K562 (cell line): Measurements from ENCODE around the gene ATF1. TPM values are rescaled to one million over a fixed set of nuclear protein-coding genes. Genes with fewer than 3 reads are reported as not detected.

Source experiments
- ATAC-seq: fragments of 200-7000 bp; cut with Tn5 transposase; 3 replicates; pipeline ENCODE4 v1.9.1; 2020; ENCODE audit warnings: moderate library complexity
- BruUV-seq: library from RNA; stranded (reverse); fragments of 400-500 nt; replicated peaks from 2 replicates; lab custom pipeline; 2021; lab: Mats Ljungman, UMichigan
- CTCF ChIA-PET: fragments of 300-600 bp; formaldehyde crosslinking; extraction: SDS; loops from one replicate; lab custom pipeline; 2021; ENCODE audit warnings: low intra/inter-chr PET ratio; lab: Yijun Ruan, JAX
- POLR2A ChIA-PET: fragments of 300-600, 350-650 bp; sonication (Branson Sonifier 250); formaldehyde crosslinking; extraction: SDS; loops from one replicate; lab custom pipeline; 2021; ENCODE audit warnings: antibody characterized with exemption, inconsistent platforms; lab: Yijun Ruan, JAX
- DNase-seq, 4 experiments: peaks; one replicate each; pipeline versions ENCODE4 v3.0.0 to v3.0.0-alpha.2; 2011 to 2018; ENCODE audit warnings: low spot score in 3 of 4, mixed read lengths in 3 of 4; ENCODE audit errors: extremely low read depth in 1 of 4
- FAIRE-seq: peaks from 2 replicates; lab custom pipeline; 2011; peaks lifted over from hg19 to GRCh38; lab: Jason Lieb, UNC
- H2AFZ ChIP-seq: 2 replicates; pipeline ENCODE4 v1.6.0; 2011; ENCODE audit warnings: low read depth, low read length, control low read depth, inconsistent platforms
- H3K27ac ChIP-seq: fragments of 200-600 bp; 3 replicates; pipeline ENCODE4 v1.8.0; 2011; ENCODE audit warnings: low read depth, mild to moderate bottlenecking, control low read depth, inconsistent platforms, low read length, moderate library complexity, mixed read lengths; ENCODE audit errors: extremely low read depth
- H3K27me3 ChIP-seq, 2 experiments: fragments of 300-600 bp in 1 of 2; 2 replicates in 1 of 2; 3 replicates in 1 of 2; pipeline versions ENCODE4 v1.6.0 to v1.8.0; 2011; ENCODE audit warnings: inconsistent platforms in 2 of 2, low read length in 2 of 2, mild to moderate bottlenecking in 1 of 2, mixed read lengths in 1 of 2, moderate library complexity in 1 of 2; ENCODE audit not compliant: control insufficient read depth in 2 of 2, insufficient read depth in 2 of 2
- H3K36me3 ChIP-seq: fragments of 300-600 bp; 3 replicates; pipeline ENCODE4 v1.8.0; 2011; ENCODE audit warnings: mild to moderate bottlenecking, low read length, inconsistent platforms; ENCODE audit not compliant: control insufficient read depth, insufficient read depth
- H3K4me1 ChIP-seq, 2 experiments: fragments of 200-600 bp in 1 of 2; replicated peaks in 1 of 2; 2 replicates in 1 of 2; 3 replicates in 1 of 2; pipeline versions ENCODE4 v1.5.1 to v1.8.0; 2011; ENCODE audit warnings: inconsistent platforms in 2 of 2, low read length in 2 of 2, mild to moderate bottlenecking in 1 of 2, mixed read lengths in 1 of 2, moderate library complexity in 1 of 2; ENCODE audit not compliant: control insufficient read depth in 2 of 2, insufficient read depth in 2 of 2
- H3K4me2 ChIP-seq: 2 replicates; pipeline ENCODE4 v1.6.1; 2011; ENCODE audit warnings: low read length, control low read depth, inconsistent platforms, mixed read lengths; ENCODE audit not compliant: insufficient read depth
- H3K4me3 ChIP-seq: fragments of 200-600 bp; sonication (generic), shearing (Covaris generic); 2 replicates; pipeline ENCODE4 v1.5.1; 2016; ENCODE audit warnings: control low read depth, inconsistent platforms
- H3K79me2 ChIP-seq: fragments of 200-600 bp; 3 replicates; pipeline ENCODE4 v1.8.0; 2011; ENCODE audit warnings: low read length, inconsistent platforms; ENCODE audit not compliant: control insufficient read depth, insufficient read depth
- H3K9ac ChIP-seq, 2 experiments: 2 replicates each; pipeline versions ENCODE4 v1.6.0 to v1.6.1; 2011; ENCODE audit warnings: low read depth in 2 of 2, low read length in 2 of 2, control low read depth in 1 of 2, inconsistent platforms in 1 of 2, mild to moderate bottlenecking in 1 of 2, mixed read lengths in 1 of 2; ENCODE audit not compliant: insufficient read depth in 1 of 2
- H3K9me1 ChIP-seq: one replicate; pipeline ENCODE4 v1.6.0; 2011; ENCODE audit warnings: inconsistent platforms, mild to moderate bottlenecking, low read length, moderate library complexity; ENCODE audit not compliant: control insufficient read depth, insufficient read depth
- H3K9me3 ChIP-seq: replicated peaks from 2 replicates; pipeline ENCODE4 v1.5.1; 2011; ENCODE audit warnings: low read depth, low read length, inconsistent platforms; ENCODE audit not compliant: control insufficient read depth, insufficient read depth
- H4K20me1 ChIP-seq: replicated peaks from 2 replicates; pipeline ENCODE4 v1.6.1; 2011; ENCODE audit warnings: low read length, inconsistent platforms, mixed read lengths; ENCODE audit not compliant: control insufficient read depth, insufficient read depth
- ATF6 ChIP-seq: sonication (generic); formaldehyde crosslinking; IDR thresholded peaks from 2 replicates; pipeline ENCODE4 v1.4.0; 2020; ENCODE audit warnings: mild to moderate bottlenecking, missing genetic modification reagents
- CAMTA2 ChIP-seq: fragments of 250-450 bp; sonication (Bioruptor Pico); conservative IDR thresholded peaks from 2 replicates; pipeline ENCODE4 v1.5.1; 2022
- CBX3 ChIP-seq, 2 experiments: IDR thresholded peaks; 1 replicate in 1 of 2; 2 replicates in 1 of 2; pipeline ENCODE4 v1.6.1; 2012; ENCODE audit warnings: inconsistent platforms in 2 of 2, low read length in 2 of 2, borderline replicate concordance in 1 of 2, control low read depth in 1 of 2
- CHAMP1 ChIP-seq: fragments of 450-650 bp; IDR thresholded peaks from 2 replicates; pipeline ENCODE4 v1.6.1; 2016; ENCODE audit warnings: mild to moderate bottlenecking
- FOXJ3 ChIP-seq: sonication (generic); formaldehyde crosslinking; IDR thresholded peaks from 2 replicates; pipeline ENCODE4 v1.4.0; 2020; ENCODE audit warnings: mild to moderate bottlenecking, missing genetic modification reagents
- GTF2B ChIP-seq: IDR thresholded peaks from 2 replicates; pipeline ENCODE4 v1.6.1; 2011; ENCODE audit not compliant: insufficient read length; ENCODE audit errors: extremely low read depth
- KDM1A ChIP-seq, 2 experiments: fragments of 450-650 bp; IDR thresholded peaks; 2 replicates each; pipeline ENCODE4 v1.6.1; 2016; ENCODE audit warnings: mild to moderate bottlenecking in 2 of 2
- NELFE ChIP-seq: IDR thresholded peaks from 2 replicates; pipeline ENCODE4 v1.6.1; 2011; ENCODE audit warnings: mild to moderate bottlenecking; ENCODE audit not compliant: insufficient read depth, insufficient read length
- RBM22 ChIP-seq: fragments of 200-400 bp; formaldehyde crosslinking; IDR thresholded peaks from 2 replicates; pipeline ENCODE4 v1.6.1; 2018; ENCODE audit warnings: low read length, low read depth; ENCODE audit not compliant: poor library complexity, severe bottlenecking
- SMAD4 ChIP-seq: fragments of 250-450 bp; sonication (Bioruptor Pico); conservative IDR thresholded peaks from 2 replicates; pipeline ENCODE4 v1.8.0; 2021; ENCODE audit warnings: inconsistent platforms, mild to moderate bottlenecking, moderate library complexity
- SRF ChIP-seq, 2 experiments: fragments of 250-450, 450-650 bp in 1 of 2; sonication (Bioruptor Pico) in 1 of 2; sonication (generic) in 1 of 2; formaldehyde crosslinking; IDR thresholded peaks; 2 replicates each; pipeline versions ENCODE4 v1.5.0 to v1.5.1; 2020 to 2022; ENCODE audit warnings: mild to moderate bottlenecking in 1 of 2, missing genetic modification reagents in 1 of 2
- SRSF7 ChIP-seq: fragments of 200-400 bp; formaldehyde crosslinking; optimal IDR thresholded peaks from 2 replicates; pipeline ENCODE3; 2017; ENCODE audit warnings: mild to moderate bottlenecking, low read depth, low read length
- TARDBP ChIP-seq: fragments of 450-650 bp; IDR thresholded peaks from 2 replicates; pipeline ENCODE4 v1.6.1; 2016
- ZNF347 ChIP-seq: fragments of 450-650 bp; formaldehyde crosslinking; IDR thresholded peaks from 2 replicates; pipeline ENCODE4 v1.4.0; 2020; ENCODE audit warnings: low read depth, mild to moderate bottlenecking, moderate library complexity
- WGBS: fragments of 100-300 bp; shearing (Covaris generic); methylation state at CpG from one replicate; pipeline ENCODE4 v1.1.6; 2016; ENCODE audit warnings: low coverage, mixed read lengths; ENCODE audit not compliant: insufficient coverage; ENCODE audit errors: missing lambda C conversion rate; 5-methylcytosine and 5-hydroxymethylcytosine counted together
- in situ Hi-C: fragments of 300-500 bp; cut with MboI; formaldehyde crosslinking; loops from 4 replicates; pipeline ENCODE4 v1.15.0; 2018; ENCODE audit warnings: inconsistent platforms, mixed read lengths
- intact Hi-C: fragments of 100-400 bp; cut with micrococcal nuclease; formaldehyde crosslinking; loops from 2 replicates; pipeline ENCODE4 v1.14.2; 2022
- polyA plus RNA-seq, 8 experiments: library from polyadenylated mRNA; depleted of rRNA in 4 of 8; stranded (reverse) in 5 of 8; unstranded in 3 of 8; fragments of >200 nt; fragmentation: Nextera tagmentation in 2 of 8; fragmentation: Illumina TruSeq in 1 of 8; extraction: Ambion mirVana in 2 of 8; extraction: Trizol in 1 of 8; gene quantifications; 2 replicates each; pipeline versions ENCODE4 v1.2.1 to v1.2.3, GENCODE V29; 2011 to 2014; ENCODE audit warnings: inconsistent platforms in 1 of 8, missing spikeins in 1 of 8
- total RNA-seq, 7 experiments: library from RNA; depleted of rRNA in 6 of 7; stranded (reverse); fragments of >200 nt in 6 of 7; fragmentation: Illumina TruSeq in 2 of 7; extraction: Trizol in 2 of 7; gene quantifications; 2 replicates each; pipeline versions ENCODE4 v1.2.1 to v1.2.3, GENCODE V29; 2011 to 2021; ENCODE audit warnings: low replicate concordance in 1 of 7

Gene ATF1
- total and polyA plus RNA-seq, 9 of the 15 experiments (the other 6 are each of a cell fraction or from before 2014, with no cell fraction given) = 19.8 to 83.5 (median 51.4) TPM

GRCh38 chr12:50799908-50800307, 36.0 kb downstream of the ATF1 start:
- ChIA-PET CTCF (no interaction called here), POLR2A (interaction anchor here (0.5 kb wide), 1 partner anchor 63 kb away, joined by 3 read pairs; no protein-coding TSS in a partner anchor)
- intact Hi-C loops = no loop called here
- Histone ChIP-seq H3K27ac (no peak overlapping the region), H3K9me1 (no peaks in the 10 kb centered on the region), H3K9ac (no peak overlapping the region), H2AFZ (no peak overlapping the region), H4K20me1 (no peaks in the 10 kb centered on the region), H3K4me2 (no peak overlapping the region), H3K4me1 (no peaks in the 10 kb centered on the region), H3K4me3 (no peak overlapping the region), H3K36me3 (peaks cover 62% of the 10 kb centered on the region), H3K27me3 (no peaks in the 10 kb centered on the region), H3K9me3 (peaks cover 3% of the 10 kb centered on the region), H3K79me2 (no peaks in the 10 kb centered on the region)
- in situ Hi-C loops = no loop called here
- no peak for ATAC-seq
- no TSS peak for BruUV-seq
- no peak for DNase-seq
- WGBS = 94% methylated on average over 2 of the region's 2 CpGs
- FAIRE-seq = no peak
- no peak for TF ChIP-seq SRSF7
- TF ChIP-seq CBX3 (IDR thresholded peaks at IDR 0.05; ENCODE audit: borderline replicate concordance in 1 of 2, low read length in 2 of 2) = peak in 1 of 2 experiments; percentile 99; a peak in 2 of 3 replicates
- no peak for TF ChIP-seq FOXJ3 (CRISPR knock-in tag)
- TF ChIP-seq TARDBP = no peak
- no peak for TF ChIP-seq GTF2B
- TF ChIP-seq CHAMP1 = 0 out of 2 replicates have a peak, but pooled peaks have one; percentile 53
- TF ChIP-seq SRF (CRISPR knock-in tag; IDR thresholded peaks at IDR 0.05) = no peak
- TF ChIP-seq ATF6 (CRISPR knock-in tag) = no peak
- TF ChIP-seq CAMTA2 (CRISPR knock-in tag) = no peak
- no peak for TF ChIP-seq SMAD4
- no peak for TF ChIP-seq NELFE
- peak in 1 of 2 experiments; percentile 33; a peak in 1 of 4 replicates for TF ChIP-seq KDM1A (IDR thresholded peaks at IDR 0.05)
- TF ChIP-seq RBM22 = no peak
- no peak for TF ChIP-seq ZNF347
